MM.1S (cell line): ENCODE measurements around the gene AQP12A.

Source experiments
- CTCF ChIP-seq: fragments of 300-600 bp; sonication (generic); IDR thresholded peaks from 2 replicates; pipeline ENCODE4 v1.5.1; 2016; ENCODE audit warnings: antibody characterized with exemption, low read length, mixed read lengths
- EZH2 ChIP-seq: fragments of 300-600 bp; sonication (generic); optimal IDR thresholded peaks from 2 replicates; pipeline ENCODE3; 2017; ENCODE audit warnings: low read depth, mild to moderate bottlenecking, antibody characterized with exemption, low read length, mixed read lengths

- TF ChIP-seq CTCF (no peak), EZH2 (no peak)
These were observed 24.6 kb downstream of the AQP12A start for GRCh38 chr2:240716130-240716798.
